HepG2 (cell line): Measurements from ENCODE around the gene PYGO2. TPM values are rescaled to one million over a fixed set of nuclear protein-coding genes. Genes with fewer than 3 reads are reported as not detected.
A peak's percentile ranks its signal among the peaks of the same experiment; 100 is the strongest.

Source experiments
- GMEB1 ChIP-seq: sonication (generic); formaldehyde crosslinking; IDR thresholded peaks from 2 replicates; pipeline ENCODE4 v1.5.1; 2020; ENCODE audit warnings: missing genetic modification reagents, mild to moderate bottlenecking, borderline replicate concordance
- HES4 ChIP-seq: sonication (generic); formaldehyde crosslinking; IDR thresholded peaks from 2 replicates; pipeline ENCODE4 v1.9.0; 2021; ENCODE audit warnings: mild to moderate bottlenecking, missing genetic modification reagents, borderline replicate concordance
- MLXIP ChIP-seq: sonication (generic); formaldehyde crosslinking; IDR thresholded peaks from 2 replicates; pipeline ENCODE4 v1.9.0; 2021; ENCODE audit warnings: missing genetic modification reagents, borderline replicate concordance
- NFKB2 ChIP-seq: sonication (generic); formaldehyde crosslinking; IDR thresholded peaks from 2 replicates; pipeline ENCODE4 v1.4.0; 2020; ENCODE audit warnings: missing genetic modification reagents, borderline replicate concordance
- NR0B2 ChIP-seq: sonication (generic); formaldehyde crosslinking; IDR thresholded peaks from 2 replicates; pipeline ENCODE4 v1.4.0; 2020; ENCODE audit warnings: mild to moderate bottlenecking, missing genetic modification reagents
- SKIL ChIP-seq: sonication (generic); formaldehyde crosslinking; IDR thresholded peaks from 2 replicates; pipeline ENCODE4 v1.8.0; 2022; ENCODE audit warnings: missing genetic modification reagents, mild to moderate bottlenecking, moderate library complexity, borderline replicate concordance
- TFE3 ChIP-seq: IDR thresholded peaks from 2 replicates; pipeline ENCODE4 v1.6.1; 2016
- TGIF2 ChIP-seq: IDR thresholded peaks from 2 replicates; pipeline ENCODE4 v1.6.1; 2016; ENCODE audit warnings: control low read depth, missing compliant biosample characterization
- ZBTB39 ChIP-seq: sonication (generic); formaldehyde crosslinking; IDR thresholded peaks from 2 replicates; pipeline ENCODE4 v1.5.0; 2020; ENCODE audit warnings: missing genetic modification reagents
- ZNF280D ChIP-seq: sonication (generic); formaldehyde crosslinking; IDR thresholded peaks from 2 replicates; pipeline ENCODE4 v1.5.1; 2020; ENCODE audit warnings: mild to moderate bottlenecking, missing genetic modification reagents
- ZNF367 ChIP-seq: sonication (generic); formaldehyde crosslinking; IDR thresholded peaks from 2 replicates; pipeline ENCODE4 v1.4.0; 2020; ENCODE audit warnings: missing genetic modification reagents, borderline replicate concordance
- ZNF619 ChIP-seq: sonication (generic); formaldehyde crosslinking; IDR thresholded peaks from 2 replicates; pipeline ENCODE4 v1.4.0; 2020; ENCODE audit warnings: mild to moderate bottlenecking, missing genetic modification reagents
- ZNF629 ChIP-seq: sonication (generic); formaldehyde crosslinking; conservative IDR thresholded peaks from 2 replicates; pipeline ENCODE4 v1.5.0; 2020; ENCODE audit warnings: missing genetic modification reagents
- ZNF768 ChIP-seq: sonication (generic); formaldehyde crosslinking; IDR thresholded peaks from 2 replicates; pipeline ENCODE4 v1.4.0; 2020; ENCODE audit warnings: missing genetic modification reagents
- ZNF788 ChIP-seq: sonication (generic); formaldehyde crosslinking; IDR thresholded peaks from 2 replicates; pipeline ENCODE4 v1.5.0; 2020; ENCODE audit warnings: mild to moderate bottlenecking, missing genetic modification reagents, borderline replicate concordance
- polyA plus RNA-seq, 8 experiments: library from polyadenylated mRNA; depleted of rRNA in 3 of 8; stranded (reverse) in 7 of 8; unstranded in 1 of 8; fragments of >200 nt; fragmentation: Illumina TruSeq in 4 of 8; extraction: Trizol in 4 of 8; gene quantifications; 2 replicates each; pipeline versions ENCODE4 v1.2.1 to v1.2.3, GENCODE V29; 2011 to 2016; ENCODE audit warnings: low read depth in 4 of 8, missing spikeins in 1 of 8, mixed read lengths in 1 of 8; ENCODE audit not compliant: insufficient read depth in 1 of 8
- total RNA-seq, 5 experiments: library from RNA; depleted of rRNA; stranded (reverse); fragments of >200 nt; fragmentation: Illumina TruSeq; extraction: Trizol; gene quantifications; 2 replicates each; pipeline ENCODE4 v1.2.3, GENCODE V29; 2016; ENCODE audit warnings: low read depth in 1 of 5

PYGO2 gene
- total and polyA plus RNA-seq, 2 of the 13 experiments (the other 11 are each of a cell fraction or from before 2014, with no cell fraction given) = 20.3 to 21.8 TPM

GRCh38 chr1:155001425-155001674 is 39.8 kb upstream of the PYGO2 start (continued):
- TF ChIP-seq SKIL (CRISPR knock-in tag) = no peak
- 0 out of 2 replicates have a peak, but pooled peaks have one; percentile 3 for TF ChIP-seq TGIF2 (CRISPR knock-in tag)
- TF ChIP-seq TFE3 (CRISPR knock-in tag) = no peak
- 0 out of 2 replicates have a peak, but pooled peaks have one; percentile 35 for TF ChIP-seq ZBTB39 (CRISPR knock-in tag)
- no peak for TF ChIP-seq HES4
- no peak for TF ChIP-seq ZNF619 (CRISPR knock-in tag)
- TF ChIP-seq MLXIP (CRISPR knock-in tag) = no peak
- no peak for TF ChIP-seq NFKB2 (CRISPR knock-in tag)
- TF ChIP-seq ZNF788 (CRISPR knock-in tag) = no peak
- TF ChIP-seq ZNF629 (CRISPR knock-in tag) = no peak
- TF ChIP-seq ZNF367 (CRISPR knock-in tag) = no peak
- no peak for TF ChIP-seq GMEB1 (CRISPR knock-in tag)
- no peak for TF ChIP-seq ZNF280D (CRISPR knock-in tag)
- TF ChIP-seq ZNF768 (CRISPR knock-in tag) = no peak
- no peak for TF ChIP-seq NR0B2 (CRISPR knock-in tag)
